ENCODE measurements around the gene PTPRD. TPM values are rescaled to one million over a fixed set of nuclear protein-coding genes. Genes with fewer than 3 reads are reported as not detected.

PTPRD gene
- total and polyA plus RNA-seq, 2 donors (not counting 1 experiment from before 2014, with no cell fraction given): not detected

DNA sequence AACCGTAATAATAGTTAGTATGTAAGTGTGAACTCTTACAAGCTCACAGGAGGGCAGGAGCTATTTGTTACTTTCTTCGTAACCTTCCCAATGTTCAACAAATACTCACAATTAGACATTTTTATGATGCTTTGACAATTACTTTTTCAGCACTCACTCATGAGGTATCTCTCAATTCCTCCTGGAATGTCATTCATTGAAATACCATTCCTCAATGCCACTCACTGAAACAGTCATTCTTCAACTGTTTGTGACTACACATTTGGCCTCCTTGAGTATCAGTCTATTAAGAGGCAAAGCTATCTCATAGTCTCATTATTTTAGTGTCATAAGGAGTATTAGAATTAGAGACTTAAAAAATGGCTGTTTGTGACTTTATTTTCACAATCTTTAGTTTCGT lies 2079.1 kb downstream of the PTPRD start:
- no peak overlapping the region for H3K4me2 ChIP-seq (replicated peaks; ENCODE audit: low read depth, low read length, poor library complexity, severe bottlenecking)
- no peak for ATAC-seq (ENCODE audit: low read depth)
- TF ChIP-seq, protein P1, sequence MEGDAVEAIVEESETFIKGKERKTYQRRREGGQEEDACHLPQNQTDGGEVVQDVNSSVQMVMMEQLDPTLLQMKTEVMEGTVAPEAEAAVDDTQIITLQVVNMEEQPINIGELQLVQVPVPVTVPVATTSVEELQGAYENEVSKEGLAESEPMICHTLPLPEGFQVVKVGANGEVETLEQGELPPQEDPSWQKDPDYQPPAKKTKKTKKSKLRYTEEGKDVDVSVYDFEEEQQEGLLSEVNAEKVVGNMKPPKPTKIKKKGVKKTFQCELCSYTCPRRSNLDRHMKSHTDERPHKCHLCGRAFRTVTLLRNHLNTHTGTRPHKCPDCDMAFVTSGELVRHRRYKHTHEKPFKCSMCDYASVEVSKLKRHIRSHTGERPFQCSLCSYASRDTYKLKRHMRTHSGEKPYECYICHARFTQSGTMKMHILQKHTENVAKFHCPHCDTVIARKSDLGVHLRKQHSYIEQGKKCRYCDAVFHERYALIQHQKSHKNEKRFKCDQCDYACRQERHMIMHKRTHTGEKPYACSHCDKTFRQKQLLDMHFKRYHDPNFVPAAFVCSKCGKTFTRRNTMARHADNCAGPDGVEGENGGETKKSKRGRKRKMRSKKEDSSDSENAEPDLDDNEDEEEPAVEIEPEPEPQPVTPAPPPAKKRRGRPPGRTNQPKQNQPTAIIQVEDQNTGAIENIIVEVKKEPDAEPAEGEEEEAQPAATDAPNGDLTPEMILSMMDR (IDR thresholded peaks at IDR 0.05): no peak
- TF ChIP-seq EZH2 (IDR thresholded peaks at IDR 0.05; ENCODE audit: borderline replicate concordance, insufficient read depth, low read depth, low read length, poor library complexity, severe bottlenecking): no peak
- H3K4me1 Mint-ChIP-seq: no peaks in the 10 kb centered on the region
- no peaks in the 10 kb centered on the region for H3K27me3 Mint-ChIP-seq
- no peak for DNase-seq
- no peak overlapping the region for H3K27ac ChIP-seq (ENCODE audit: low read length in 2 of 2)
- WGBS (ENCODE audit: insufficient coverage): 100% methylated on average over 1 of the region's 3 CpGs
- H3K9me3 Mint-ChIP-seq (ENCODE audit: insufficient read depth): no peaks in the 10 kb centered on the region
- no peak overlapping the region for H2AFZ ChIP-seq (ENCODE audit: insufficient read depth, low read depth, low read length, poor library complexity, severe bottlenecking)
- no peaks in the 10 kb centered on the region for H3K27me3 ChIP-seq (replicated peaks in 1 of 4; ENCODE audit: control extremely low read depth in 1 of 4, control insufficient read depth in 3 of 4, insufficient read depth in 4 of 4, low read length in 3 of 4)
- H3K79me2 ChIP-seq (ENCODE audit: control insufficient read depth, insufficient read depth, low read length): no peaks in the 10 kb centered on the region
- H3K4me3 ChIP-seq (ENCODE audit: control extremely low read depth in 1 of 5, extremely low read depth in 1 of 5, insufficient read depth in 1 of 5, low read depth in 2 of 5, low read length in 4 of 5): no peak overlapping the region
- intact Hi-C loops (cut with micrococcal nuclease): no loop called here
- no peaks in the 10 kb centered on the region for H3K36me3 ChIP-seq (replicated peaks in 1 of 2; ENCODE audit: control extremely low read depth in 1 of 2, control insufficient read depth in 1 of 2, extremely low read depth in 1 of 2, insufficient read depth in 2 of 2, low read length in 1 of 2)
- no peaks in the 10 kb centered on the region for H3K9me3 ChIP-seq (ENCODE audit: control extremely low read depth in 1 of 3, control insufficient read depth in 2 of 3, insufficient read depth in 1 of 3, low read length in 2 of 3)
- no peak overlapping the region for H3K4me3 Mint-ChIP-seq
- no peaks in the 10 kb centered on the region for H4K20me1 ChIP-seq (ENCODE audit: control insufficient read depth, insufficient read depth, low read length, poor library complexity, severe bottlenecking)
- CTCF ChIA-PET: no interaction called here
- POLR2A ChIA-PET: no interaction called here
- H3K9ac ChIP-seq (ENCODE audit: low read length): no peak overlapping the region
- no peaks in the 10 kb centered on the region for H3K4me1 ChIP-seq (ENCODE audit: control insufficient read depth in 2 of 2, insufficient read depth in 2 of 2, low read length in 2 of 2)
- H3K27ac Mint-ChIP-seq: no peak overlapping the region

DNA sequence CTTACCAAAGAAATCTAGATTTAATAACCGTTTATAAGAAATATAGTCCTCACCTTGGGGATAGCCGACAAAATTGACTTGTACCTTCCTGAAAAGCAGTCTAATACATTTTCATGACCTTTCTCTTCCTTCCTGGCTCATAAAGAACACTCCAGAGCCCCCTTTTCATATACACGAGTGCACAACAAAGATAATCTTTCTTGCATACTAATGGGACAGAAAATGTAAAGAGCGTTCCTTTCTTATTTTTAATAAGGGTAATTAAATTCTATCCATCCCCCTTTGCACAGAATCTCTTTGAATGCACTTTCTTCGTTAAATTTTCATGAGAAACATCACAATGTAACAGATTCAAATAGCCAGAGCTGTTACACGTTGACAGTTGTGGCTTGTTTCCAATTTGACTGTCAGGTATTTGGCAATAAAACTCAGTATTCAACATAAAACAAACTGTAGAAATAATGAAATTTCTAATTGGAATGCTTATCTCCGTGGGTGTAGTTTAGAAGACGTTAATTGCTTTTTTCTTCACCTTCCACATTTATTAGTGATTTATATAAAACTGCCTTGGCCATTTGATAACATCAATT lies 2080.9 kb downstream of the PTPRD start:
- no peaks in the 10 kb centered on the region for H3K4me1 Mint-ChIP-seq
- H3K79me2 ChIP-seq (ENCODE audit: control insufficient read depth, insufficient read depth, low read length): no peaks in the 10 kb centered on the region
- ATAC-seq (ENCODE audit: low read depth): no peak
- H3K27me3 ChIP-seq (replicated peaks in 1 of 4; ENCODE audit: control extremely low read depth in 1 of 4, control insufficient read depth in 3 of 4, insufficient read depth in 4 of 4, low read length in 3 of 4): no peaks in the 10 kb centered on the region
- no peaks in the 10 kb centered on the region for H3K9me3 ChIP-seq (ENCODE audit: control extremely low read depth in 1 of 3, control insufficient read depth in 2 of 3, insufficient read depth in 1 of 3, low read length in 2 of 3)
- H3K9me3 Mint-ChIP-seq (ENCODE audit: insufficient read depth): no peaks in the 10 kb centered on the region
- H2AFZ ChIP-seq (ENCODE audit: insufficient read depth, low read depth, low read length, poor library complexity, severe bottlenecking): no peak overlapping the region
- no peaks in the 10 kb centered on the region for H4K20me1 ChIP-seq (ENCODE audit: control insufficient read depth, insufficient read depth, low read length, poor library complexity, severe bottlenecking)
- H3K4me3 ChIP-seq (ENCODE audit: control extremely low read depth in 1 of 5, extremely low read depth in 1 of 5, insufficient read depth in 1 of 5, low read depth in 2 of 5, low read length in 4 of 5): no peak overlapping the region
- H3K4me2 ChIP-seq (replicated peaks; ENCODE audit: low read depth, low read length, poor library complexity, severe bottlenecking): no peak overlapping the region
- H3K4me1 ChIP-seq (ENCODE audit: control insufficient read depth in 2 of 2, insufficient read depth in 2 of 2, low read length in 2 of 2): no peaks in the 10 kb centered on the region
- ChIA-PET POLR2A (no interaction called here), CTCF (no interaction called here)
- no peaks in the 10 kb centered on the region for H3K36me3 ChIP-seq (replicated peaks in 1 of 2; ENCODE audit: control extremely low read depth in 1 of 2, control insufficient read depth in 1 of 2, extremely low read depth in 1 of 2, insufficient read depth in 2 of 2, low read length in 1 of 2)
- intact Hi-C loops (cut with micrococcal nuclease): no loop called here
- no peak overlapping the region for H3K27ac Mint-ChIP-seq
- no peak overlapping the region for H3K4me3 Mint-ChIP-seq
- no CpG with 5 or more reads among the region's 8 CpGs for WGBS (ENCODE audit: insufficient coverage)
- TF ChIP-seq, protein P1 (IDR thresholded peaks at IDR 0.05): no peak
- TF ChIP-seq EZH2 (IDR thresholded peaks at IDR 0.05; ENCODE audit: borderline replicate concordance, insufficient read depth, low read depth, low read length, poor library complexity, severe bottlenecking): no peak
- H3K27me3 Mint-ChIP-seq: no peaks in the 10 kb centered on the region
- no peak overlapping the region for H3K27ac ChIP-seq (ENCODE audit: low read length in 2 of 2)
- H3K9ac ChIP-seq (ENCODE audit: low read length): no peak overlapping the region
- DNase-seq: no peak

All from B cell (primary cell).